Natural killer cell (primary cell): ENCODE measurements around the gene NPW. TPM values are rescaled to one million over a fixed set of nuclear protein-coding genes. Genes with fewer than 3 reads are reported as not detected.

ENCODE experiments used
- ATAC-seq, 3 donors: fragments of 150-1000 bp in 2 of 3; fragments of 200-7000 bp in 1 of 3; cut with Tn5 transposase; 1 replicate in 1 of 3; 2 replicates in 2 of 3; pipeline ENCODE4 v1.10.0; 2021; ENCODE audit warnings: mild to moderate bottlenecking in 2 of 3, moderate library complexity in 2 of 3
- DNase-seq, 2 donors: peaks; one replicate each; pipeline versions ENCODE4 v3.0.0 to v3.0.0-alpha.2; 2013 to 2021; ENCODE audit warnings: mixed read lengths in 1 of 2
- H3K27ac ChIP-seq: one replicate; pipeline ENCODE4 v1.5.1; 2013; ENCODE audit warnings: mild to moderate bottlenecking, low read length
- H3K27me3 ChIP-seq: one replicate; pipeline ENCODE4 v1.6.1; 2013; ENCODE audit warnings: low read length; ENCODE audit not compliant: control insufficient read depth, insufficient read depth
- H3K36me3 ChIP-seq: one replicate; pipeline ENCODE4 v1.6.1; 2013; ENCODE audit warnings: low read length; ENCODE audit not compliant: control insufficient read depth, insufficient read depth
- H3K4me1 ChIP-seq: one replicate; pipeline ENCODE4 v1.6.1; 2013; ENCODE audit warnings: low read length; ENCODE audit not compliant: control insufficient read depth, insufficient read depth
- H3K4me3 ChIP-seq: one replicate; pipeline ENCODE4 v1.5.1; 2013; ENCODE audit warnings: low read length
- H3K9me3 ChIP-seq: one replicate; pipeline ENCODE4 v1.6.1; 2013; ENCODE audit warnings: low read length; ENCODE audit not compliant: control insufficient read depth, insufficient read depth
- H3K27ac Mint-ChIP-seq, 2 donors: one replicate each; pipeline ENCODE4 v1.8.0; 2022; ENCODE audit warnings: mild to moderate bottlenecking in 2 of 2, mixed read lengths in 2 of 2, moderate library complexity in 1 of 2
- H3K27me3 Mint-ChIP-seq, 2 donors: one replicate each; pipeline ENCODE4 v1.8.0; 2022; ENCODE audit warnings: low read depth in 2 of 2, mixed read lengths in 2 of 2
- H3K36me3 Mint-ChIP-seq: one replicate; pipeline ENCODE4 v1.8.0; 2022; ENCODE audit warnings: mixed read lengths
- H3K4me1 Mint-ChIP-seq, 2 donors: one replicate each; pipeline ENCODE4 v1.8.0; 2022; ENCODE audit warnings: mixed read lengths in 2 of 2
- H3K4me3 Mint-ChIP-seq: one replicate; pipeline ENCODE4 v1.8.0; 2022; ENCODE audit warnings: mild to moderate bottlenecking, moderate library complexity, mixed read lengths
- H3K9me3 Mint-ChIP-seq, 2 donors: one replicate each; pipeline ENCODE4 v1.8.0; 2022; ENCODE audit warnings: mixed read lengths in 2 of 2
- WGBS: methylation state at CpG from one replicate; pipeline ENCODE4 v1.1.7; 2013; ENCODE audit warnings: missing lambda C conversion rate; ENCODE audit not compliant: insufficient coverage; 5-methylcytosine and 5-hydroxymethylcytosine counted together
- intact Hi-C: fragments of 100-400 bp; cut with micrococcal nuclease; formaldehyde crosslinking; loops from one replicate; pipeline ENCODE4 v1.14.2; 2022
- total RNA-seq, 4 donors: library from RNA; stranded (reverse); fragments of 120-200 nt in 1 of 4; gene quantifications; one replicate each; pipeline versions ENCODE4 v1.2.3 to v1.2.4, GENCODE V29; 2013 to 2022
- TF ChIP-seq, protein P1 (sequence below): fragments of 200-600 bp; IDR thresholded peaks from one replicate; pipeline ENCODE4 v1.8.0; 2022; ENCODE audit warnings: antibody characterized with exemption

NPW gene
- total RNA-seq, 3 donors from 2014 or later (not counting 1 experiment from before 2014, with no cell fraction given): 0.80 TPM; not detected in 2

DNA sequence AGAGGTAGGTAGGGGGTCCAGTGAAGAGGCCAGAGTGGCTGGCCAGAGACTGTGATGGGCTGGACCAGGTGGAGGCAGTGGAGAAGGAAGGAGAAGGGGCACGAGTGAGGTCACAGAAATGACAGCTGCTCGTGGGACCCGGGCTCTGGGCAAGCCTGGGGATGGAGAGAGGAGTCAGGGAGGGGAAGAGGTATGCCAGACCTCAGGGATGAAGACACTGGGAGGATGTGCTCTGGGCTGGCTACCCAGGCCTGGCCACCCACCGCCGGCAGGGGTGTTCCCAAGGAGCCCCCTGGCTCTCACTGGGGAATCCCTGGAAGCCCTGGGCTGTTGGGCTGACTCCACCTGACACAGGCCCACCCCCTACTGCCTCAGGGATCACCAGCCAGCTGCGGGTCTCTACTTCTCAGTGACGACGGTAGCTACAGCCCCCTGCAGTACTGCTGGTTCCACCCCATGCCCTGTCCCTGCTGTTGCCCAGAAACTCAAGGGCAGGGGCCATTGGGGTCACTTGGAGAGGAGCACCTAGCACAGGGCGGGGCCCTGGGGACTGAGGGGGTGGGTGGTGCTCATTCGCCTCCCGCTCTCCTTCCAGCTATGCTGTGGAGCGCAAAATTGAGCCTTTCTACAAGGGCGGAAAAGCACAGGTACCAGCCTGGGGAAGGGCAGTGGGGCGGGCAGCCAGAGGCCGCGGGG is 46.0 kb upstream of the NPW start:
- H3K36me3 ChIP-seq: peaks cover 40% of the 10 kb centered on the region
- H3K4me1 Mint-ChIP-seq: peaks cover 18 to 23% of the 10 kb centered on the region in 2 donors
- ATAC-seq (no peak), DNase-seq (no peak)
- no peak overlapping the region for H3K27ac Mint-ChIP-seq
- H3K4me3 Mint-ChIP-seq: no peak overlapping the region
- no peaks in the 10 kb centered on the region for H3K9me3 ChIP-seq
- H3K27ac ChIP-seq: no peak overlapping the region
- H3K9me3 Mint-ChIP-seq: no peaks in the 10 kb centered on the region
- intact Hi-C loops: no loop called here
- WGBS: 95% methylated on average over 16 of the region's 16 CpGs
- H3K36me3 Mint-ChIP-seq: no peaks in the 10 kb centered on the region
- H3K4me1 ChIP-seq: peaks cover 27% of the 10 kb centered on the region
- H3K4me3 ChIP-seq: no peak overlapping the region
- TF ChIP-seq, protein P1, sequence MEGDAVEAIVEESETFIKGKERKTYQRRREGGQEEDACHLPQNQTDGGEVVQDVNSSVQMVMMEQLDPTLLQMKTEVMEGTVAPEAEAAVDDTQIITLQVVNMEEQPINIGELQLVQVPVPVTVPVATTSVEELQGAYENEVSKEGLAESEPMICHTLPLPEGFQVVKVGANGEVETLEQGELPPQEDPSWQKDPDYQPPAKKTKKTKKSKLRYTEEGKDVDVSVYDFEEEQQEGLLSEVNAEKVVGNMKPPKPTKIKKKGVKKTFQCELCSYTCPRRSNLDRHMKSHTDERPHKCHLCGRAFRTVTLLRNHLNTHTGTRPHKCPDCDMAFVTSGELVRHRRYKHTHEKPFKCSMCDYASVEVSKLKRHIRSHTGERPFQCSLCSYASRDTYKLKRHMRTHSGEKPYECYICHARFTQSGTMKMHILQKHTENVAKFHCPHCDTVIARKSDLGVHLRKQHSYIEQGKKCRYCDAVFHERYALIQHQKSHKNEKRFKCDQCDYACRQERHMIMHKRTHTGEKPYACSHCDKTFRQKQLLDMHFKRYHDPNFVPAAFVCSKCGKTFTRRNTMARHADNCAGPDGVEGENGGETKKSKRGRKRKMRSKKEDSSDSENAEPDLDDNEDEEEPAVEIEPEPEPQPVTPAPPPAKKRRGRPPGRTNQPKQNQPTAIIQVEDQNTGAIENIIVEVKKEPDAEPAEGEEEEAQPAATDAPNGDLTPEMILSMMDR: no peak
- H3K27me3 Mint-ChIP-seq: no peaks in the 10 kb centered on the region
- no peaks in the 10 kb centered on the region for H3K27me3 ChIP-seq

GRCh38 chr16:1974157-1975070 is 45.2 kb upstream of the NPW start:
- H3K4me3 ChIP-seq: no peak overlapping the region
- TF ChIP-seq, protein P1: no peak
- H3K9me3 ChIP-seq: no peaks in the 10 kb centered on the region
- no peaks in the 10 kb centered on the region for H3K9me3 Mint-ChIP-seq
- peaks cover 42% of the 10 kb centered on the region for H3K36me3 ChIP-seq
- H3K27me3 Mint-ChIP-seq: no peaks in the 10 kb centered on the region
- peaks cover under 1% of the 10 kb centered on the region for H3K27me3 ChIP-seq
- intact Hi-C loops: no loop called here
- H3K4me1 Mint-ChIP-seq: peaks cover 18 to 23% of the 10 kb centered on the region in 2 donors
- H3K36me3 Mint-ChIP-seq: no peaks in the 10 kb centered on the region
- 98% methylated on average over 42 of the region's 42 CpGs for WGBS
- no peak overlapping the region for H3K27ac Mint-ChIP-seq
- no peak for DNase-seq
- peak overlapping the region; percentile 28 for H3K4me3 Mint-ChIP-seq
- no peak overlapping the region for H3K27ac ChIP-seq
- H3K4me1 ChIP-seq: peaks cover 27% of the 10 kb centered on the region
- no peak for ATAC-seq

DNA sequence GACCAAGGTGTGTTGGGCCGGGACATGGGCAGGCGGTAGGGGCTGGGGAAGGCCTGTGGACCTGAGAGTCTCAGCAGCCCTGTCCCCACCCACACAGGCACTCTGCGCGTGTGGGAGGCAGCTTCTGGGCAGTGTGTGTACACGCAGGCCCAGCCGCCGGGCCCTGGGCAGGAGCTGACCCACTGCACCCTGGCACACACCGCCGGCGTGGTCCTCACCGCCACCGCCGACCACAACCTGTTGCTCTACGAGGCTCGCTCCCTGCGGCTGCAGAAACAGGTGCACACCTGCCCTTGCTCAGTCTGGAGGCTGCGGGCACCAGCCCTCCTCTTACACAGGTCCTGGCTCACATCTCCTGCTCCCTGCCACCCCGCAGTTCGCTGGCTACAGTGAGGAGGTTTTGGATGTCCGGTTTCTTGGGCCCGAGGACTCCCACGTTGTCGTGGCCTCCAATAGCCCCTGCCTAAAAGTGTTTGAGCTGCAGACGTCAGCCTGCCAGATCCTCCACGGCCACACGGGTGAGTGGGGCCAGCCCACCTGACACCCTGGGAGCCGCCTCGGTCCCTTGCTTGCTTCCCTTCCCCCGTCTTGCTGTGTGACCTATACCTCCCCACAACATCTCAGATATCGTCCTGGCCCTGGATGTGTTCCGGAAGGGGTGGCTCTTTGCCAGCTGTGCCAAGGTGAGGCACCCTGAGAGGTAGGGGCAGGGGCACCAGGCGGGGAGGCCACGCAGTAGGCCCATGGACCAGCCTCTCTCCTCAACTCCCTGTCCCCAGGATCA is 44.0 kb upstream of the NPW start:
- Mint-ChIP-seq H3K4me1 (peaks cover 18 to 23% of the 10 kb centered on the region in 2 donors), H3K36me3 (no peaks in the 10 kb centered on the region), H3K4me3 (no peak overlapping the region), H3K27ac (no peak overlapping the region), H3K27me3 (no peaks in the 10 kb centered on the region), H3K9me3 (no peaks in the 10 kb centered on the region)
- H3K27me3 ChIP-seq: peaks cover 9% of the 10 kb centered on the region
- DNase-seq (no peak), ATAC-seq (no peak)
- TF ChIP-seq, protein P1: no peak
- H3K27ac ChIP-seq: no peak overlapping the region
- H3K9me3 ChIP-seq: no peaks in the 10 kb centered on the region
- H3K4me3 ChIP-seq: no peak overlapping the region
- 97% methylated on average over 33 of the region's 33 CpGs for WGBS
- peaks cover 42% of the 10 kb centered on the region for H3K36me3 ChIP-seq
- H3K4me1 ChIP-seq: peaks cover 30% of the 10 kb centered on the region
- intact Hi-C loops: no loop called here
